Neural cell (in vitro differentiated cells): ENCODE data around the gene HS2ST1. TPM values are rescaled to one million over a fixed set of nuclear protein-coding genes. Genes with fewer than 3 reads are reported as not detected.

Experiments
- H2AFZ ChIP-seq: fragments of 200-600, 300-800 bp; sonication (generic), shearing (Covaris generic); 2 replicates; pipeline ENCODE4 v1.6.0; 2014; ENCODE audit warnings: low read depth, mild to moderate bottlenecking, antibody characterized with exemption, low read length, moderate library complexity
- H3F3A ChIP-seq: fragments of 200-600 bp; shearing (Covaris generic); 2 replicates; pipeline ENCODE4 v1.6.1; 2016; ENCODE audit warnings: mild to moderate bottlenecking, moderate library complexity, mixed read lengths, antibody characterized with exemption, low read length; ENCODE audit not compliant: insufficient read depth, poor library complexity, severe bottlenecking
- H3K27ac ChIP-seq: fragments of 200-600, 300-800 bp; sonication (generic), shearing (Covaris generic); 2 replicates; pipeline ENCODE4 v1.5.1; 2014; ENCODE audit warnings: mild to moderate bottlenecking, low read length, moderate library complexity
- H3K27me3 ChIP-seq: fragments of 300-800, 200-600 bp; sonication (generic), shearing (Covaris generic); 2 replicates; pipeline ENCODE4 v1.6.0; 2014; ENCODE audit warnings: mild to moderate bottlenecking, low read depth, low read length, moderate library complexity; ENCODE audit not compliant: insufficient read depth
- H3K36me3 ChIP-seq: fragments of 300-800, 200-600 bp; sonication (generic), shearing (Covaris generic); 2 replicates; pipeline ENCODE4 v1.5.1; 2014; ENCODE audit warnings: mild to moderate bottlenecking, antibody characterized with exemption, low read length, moderate library complexity; ENCODE audit not compliant: insufficient read depth
- H3K4me2 ChIP-seq: fragments of 300-800, 200-600 bp; sonication (generic), shearing (Covaris generic); 2 replicates; pipeline ENCODE4 v1.6.0; 2014; ENCODE audit warnings: mild to moderate bottlenecking, low read length
- H3K4me3 ChIP-seq: fragments of 300-800, 200-600 bp; sonication (generic), shearing (Covaris generic); 2 replicates; pipeline ENCODE4 v1.5.1; 2014; ENCODE audit warnings: mild to moderate bottlenecking, low read length, moderate library complexity
- H3K79me2 ChIP-seq: fragments of 200-600 bp; shearing (Covaris generic); replicated peaks from 2 replicates; pipeline ENCODE4 v1.6.0; 2014; ENCODE audit warnings: mild to moderate bottlenecking, low read length, moderate library complexity; ENCODE audit not compliant: insufficient read depth
- H3K9ac ChIP-seq: fragments of 300-800, 200-600 bp; sonication (generic), shearing (Covaris generic); 2 replicates; pipeline ENCODE4 v1.6.1; 2016; ENCODE audit warnings: mild to moderate bottlenecking, low read length, mixed read lengths
- H3K9me2 ChIP-seq: fragments of 200-600 bp; shearing (Covaris generic); 2 replicates; pipeline ENCODE4 v1.6.1; 2016; ENCODE audit warnings: mild to moderate bottlenecking, low read length, mixed read lengths; ENCODE audit not compliant: insufficient read depth
- H3K9me3 ChIP-seq: fragments of 200-600, 300-800 bp; sonication (generic), shearing (Covaris generic); 2 replicates; pipeline ENCODE4 v1.6.1; 2016; ENCODE audit warnings: mild to moderate bottlenecking, mixed run types, low read length, moderate library complexity, mixed read lengths
- H4K20me1 ChIP-seq: fragments of 200-600 bp; shearing (Covaris generic); 2 replicates; pipeline ENCODE4 v1.6.1; 2016; ENCODE audit warnings: mild to moderate bottlenecking, mixed run types; ENCODE audit not compliant: insufficient read depth
- CTCF ChIP-seq: fragments of 450-650 bp; IDR thresholded peaks from 2 replicates; pipeline ENCODE4 v1.5.1; 2014; ENCODE audit warnings: antibody characterized with exemption, mild to moderate bottlenecking, moderate library complexity; ENCODE audit not compliant: poor library complexity, severe bottlenecking
- EP300 ChIP-seq: fragments of 450-650 bp; conservative IDR thresholded peaks from 2 replicates; pipeline ENCODE4 v1.6.1; 2014; ENCODE audit warnings: antibody characterized with exemption, mild to moderate bottlenecking, moderate library complexity; ENCODE audit not compliant: poor library complexity, severe bottlenecking
- EZH2 ChIP-seq: fragments of 200-600, 300-800 bp; shearing (Covaris generic), sonication (generic); IDR thresholded peaks from 2 replicates; pipeline ENCODE4 v1.6.1; 2014; ENCODE audit warnings: antibody characterized with exemption, low read length, borderline replicate concordance, mild to moderate bottlenecking; ENCODE audit not compliant: insufficient read depth, poor library complexity, severe bottlenecking
- POLR2AphosphoS5 ChIP-seq: IDR thresholded peaks from 2 replicates; pipeline ENCODE4 v1.6.1; 2012
- RAD21 ChIP-seq: fragments of 450-650 bp; conservative IDR thresholded peaks from 2 replicates; pipeline ENCODE4 v1.6.1; 2014; ENCODE audit warnings: antibody characterized with exemption, mild to moderate bottlenecking, moderate library complexity
- REST ChIP-seq: IDR thresholded peaks from 2 replicates; pipeline ENCODE4 v1.6.1; 2012; ENCODE audit warnings: borderline replicate concordance
- SMC3 ChIP-seq: fragments of 450-650 bp; conservative IDR thresholded peaks from 2 replicates; pipeline ENCODE4 v1.6.1; 2014; ENCODE audit warnings: antibody characterized with exemption, mild to moderate bottlenecking, moderate library complexity; ENCODE audit not compliant: poor library complexity
- TAF1 ChIP-seq: IDR thresholded peaks from 2 replicates; pipeline ENCODE4 v1.6.1; 2012; ENCODE audit warnings: low read depth
- polyA plus RNA-seq: library from polyadenylated mRNA; depleted of rRNA; stranded (reverse); fragments of >200 nt; gene quantifications from 2 replicates; pipeline ENCODE4 v1.2.3, GENCODE V29; 2014

Gene HS2ST1
- polyA plus RNA-seq, 1 donor from 2014 or later, result 24.7 TPM

DNA sequence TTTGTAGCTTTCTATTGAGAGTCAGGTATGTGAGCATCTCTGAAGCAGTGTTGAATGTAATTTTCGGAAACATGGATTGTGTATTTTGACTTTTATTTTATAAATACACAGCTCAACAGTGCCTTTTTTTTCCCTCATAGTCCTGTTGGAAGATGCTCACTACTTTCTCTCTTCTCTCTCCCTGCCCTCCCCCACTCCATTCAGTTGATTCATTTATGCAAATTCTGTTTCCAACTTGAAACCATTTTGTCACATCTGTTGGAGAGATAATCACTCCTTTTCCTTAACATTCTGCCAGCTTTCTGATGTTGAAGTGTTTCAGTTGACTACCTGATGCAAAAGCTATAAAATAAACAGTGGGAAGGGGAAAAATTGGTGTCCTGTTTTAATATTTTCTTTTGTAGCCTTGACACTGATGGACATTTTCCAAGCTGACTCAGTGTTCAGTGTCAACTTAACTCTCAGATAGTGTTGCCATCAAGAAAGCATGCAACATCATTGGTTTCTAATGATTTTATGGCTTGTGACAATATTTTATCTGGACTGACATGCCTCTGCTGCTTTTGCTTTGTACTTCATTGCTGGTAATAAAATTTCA is 194.5 kb downstream of the HS2ST1 start:
- H3K9ac ChIP-seq, result no peak overlapping the region
- H3K79me2 ChIP-seq, result no peaks in the 10 kb centered on the region
- no peaks in the 10 kb centered on the region for H3K27me3 ChIP-seq
- no peaks in the 10 kb centered on the region for H3K9me2 ChIP-seq
- no peak for TF ChIP-seq RAD21
- TF ChIP-seq SMC3, result no peak
- peak; percentile 94 for TF ChIP-seq EP300
- no peak for TF ChIP-seq CTCF
- no peaks in the 10 kb centered on the region for H3K36me3 ChIP-seq
- no peaks in the 10 kb centered on the region for H4K20me1 ChIP-seq
- no peak overlapping the region for H3K27ac ChIP-seq
- H3K9me3 ChIP-seq, result no peaks in the 10 kb centered on the region
- H3F3A ChIP-seq, result no peaks in the 10 kb centered on the region
- peak overlapping the region; percentile 20 for H3K4me2 ChIP-seq
- H3K4me3 ChIP-seq, result no peak overlapping the region
- no peak overlapping the region for H2AFZ ChIP-seq

DNA sequence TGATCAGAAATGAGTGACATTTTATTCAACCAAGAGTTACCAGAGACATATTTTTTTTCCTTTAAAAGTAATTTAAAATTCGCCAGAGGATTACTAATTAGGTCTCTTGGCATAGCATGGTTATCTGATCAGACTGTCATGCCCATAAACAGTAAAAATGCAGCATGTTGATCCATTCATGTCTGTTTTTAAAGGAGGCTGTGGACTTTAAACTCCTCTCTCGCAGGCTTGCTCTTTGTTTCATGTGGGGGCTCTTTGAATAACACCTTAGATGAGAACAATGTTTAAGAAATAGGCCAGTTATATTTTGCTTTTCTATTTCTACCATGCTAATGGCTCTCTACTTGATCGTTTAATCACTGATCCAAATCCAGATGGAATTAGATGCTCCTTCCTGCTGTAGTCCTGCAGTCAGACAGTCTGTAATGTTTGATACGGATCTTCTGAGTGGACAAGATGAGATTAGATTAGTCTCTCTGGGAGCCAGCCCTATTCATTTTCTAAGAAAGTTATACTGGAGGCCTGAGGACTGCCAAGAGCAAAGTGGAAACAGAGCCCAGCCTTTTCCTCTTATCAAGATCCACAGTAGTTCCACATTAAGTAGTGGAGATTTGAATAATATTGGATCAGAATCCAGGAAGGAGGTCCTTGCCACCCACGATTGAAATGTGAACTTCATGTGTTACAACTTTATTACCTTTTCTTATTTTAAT is 197.4 kb downstream of the HS2ST1 start:
- H4K20me1 ChIP-seq, result no peaks in the 10 kb centered on the region
- H3K4me2 ChIP-seq, result no peak overlapping the region
- no peaks in the 10 kb centered on the region for H3K9me3 ChIP-seq
- TF ChIP-seq SMC3 (no peak), REST (no peak), POLR2AphosphoS5 (no peak), EZH2 (no peak)
- H3K79me2 ChIP-seq, result no peaks in the 10 kb centered on the region
- no peak overlapping the region for H3K27ac ChIP-seq
- no peak overlapping the region for H3K9ac ChIP-seq
- H3K27me3 ChIP-seq, result no peaks in the 10 kb centered on the region
- no peaks in the 10 kb centered on the region for H3K36me3 ChIP-seq
- no peak overlapping the region for H2AFZ ChIP-seq
- no peak overlapping the region for H3K4me3 ChIP-seq
- no peaks in the 10 kb centered on the region for H3F3A ChIP-seq
- no peaks in the 10 kb centered on the region for H3K9me2 ChIP-seq

DNA sequence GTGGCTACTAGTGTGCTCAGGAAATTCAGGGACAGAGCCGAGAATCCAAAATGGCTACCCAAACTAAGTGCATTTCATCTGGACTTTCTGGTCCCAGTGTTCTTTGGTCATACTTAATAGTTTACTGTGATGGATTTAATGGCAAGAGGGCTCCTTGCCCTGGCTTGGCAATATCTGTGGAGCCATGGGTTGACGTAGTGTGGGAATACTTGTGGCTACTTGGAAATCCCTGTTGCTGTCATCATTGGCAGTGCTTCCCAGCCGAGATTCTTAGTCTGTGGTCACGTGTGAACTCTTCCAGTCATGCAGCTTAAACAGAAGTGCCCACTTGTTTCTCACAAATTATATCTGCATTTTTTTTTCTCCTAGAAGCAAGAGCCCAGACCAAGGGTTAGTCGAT is 198.9 kb downstream of the HS2ST1 start:
- Histone ChIP-seq H4K20me1 (no peaks in the 10 kb centered on the region), H3K4me3 (no peak overlapping the region), H3K9ac (no peak overlapping the region), H3K27ac (no peak overlapping the region), H3K9me3 (no peaks in the 10 kb centered on the region), H2AFZ (no peak overlapping the region), H3F3A (no peaks in the 10 kb centered on the region), H3K36me3 (no peaks in the 10 kb centered on the region), H3K27me3 (no peaks in the 10 kb centered on the region), H3K9me2 (no peaks in the 10 kb centered on the region), H3K79me2 (no peaks in the 10 kb centered on the region), H3K4me2 (no peak overlapping the region)
- TF ChIP-seq REST (no peak), RAD21 (no peak), TAF1 (no peak), CTCF (no peak)
